ENCODE measurements around the gene ZNF512.
"Not testable (repeated sequence)": the region's sequence is repeated elsewhere in the genome, so short reads cannot be mapped to it uniquely, and the experiment has no call there.

ZNF512 gene

GRCh38 chr2:27627963-27628766 is 45.3 kb downstream of the ZNF512 start:
- peak; percentile 98 for DNase-seq
- in situ Hi-C loops (cut with HindIII; ENCODE audit: low pct_ligation_motif_present, low pct_unique_long_range_greater_than_20kb, low sequenced_read_pairs) = no loop called here

- in situ Hi-C loops (cut with HindIII; ENCODE audit: low pct_ligation_motif_present, low pct_unique_long_range_greater_than_20kb, low sequenced_read_pairs) = no loop called here
- DNase-seq = peak; percentile 98
Measured at GRCh38 chr2:27628767-27629709, 46.2 kb downstream of the ZNF512 start, which contains the start of the genes CCDC121 and GPN1. Gene CCDC121 (minus strand): TSS chr2:27629012. CDS start chr2:27627799, 1,213 bp downstream. Gene GPN1 (plus strand): TSS chr2:27629050. CDS start chr2:27629059, 9 bp downstream.

- in situ Hi-C loops (cut with HindIII; ENCODE audit: low pct_ligation_motif_present, low pct_unique_long_range_greater_than_20kb, low sequenced_read_pairs); DNase-seq: not testable (repeated sequence)
Measured at GRCh38 chr2:27630257-27630656, 47.4 kb downstream of the ZNF512 start.

- in situ Hi-C loops (cut with HindIII; ENCODE audit: low pct_ligation_motif_present, low pct_unique_long_range_greater_than_20kb, low sequenced_read_pairs) = no loop called here
- no peak for DNase-seq
Measured at GRCh38 chr2:27634291-27634690, 51.4 kb downstream of the ZNF512 start.

- DNase-seq = no peak
- in situ Hi-C loops (cut with HindIII; ENCODE audit: low pct_ligation_motif_present, low pct_unique_long_range_greater_than_20kb, low sequenced_read_pairs) = no loop called here
Measured at GRCh38 chr2:27636766-27637165, 53.9 kb downstream of the ZNF512 start.

GRCh38 chr2:27638037-27638637 is 55.3 kb downstream of the ZNF512 start:
- no peak for DNase-seq
- in situ Hi-C loops (cut with HindIII; ENCODE audit: low pct_ligation_motif_present, low pct_unique_long_range_greater_than_20kb, low sequenced_read_pairs) = no loop called here

GRCh38 chr2:27638709-27639108 is 55.9 kb downstream of the ZNF512 start:
- DNase-seq = no peak
- in situ Hi-C loops (cut with HindIII; ENCODE audit: low pct_ligation_motif_present, low pct_unique_long_range_greater_than_20kb, low sequenced_read_pairs) = no loop called here

GRCh38 chr2:27640722-27641245 is 57.9 kb downstream of the ZNF512 start:
- in situ Hi-C loops (cut with HindIII; ENCODE audit: low pct_ligation_motif_present, low pct_unique_long_range_greater_than_20kb, low sequenced_read_pairs) = no loop called here
- DNase-seq = no peak

GRCh38 chr2:27645197-27645596 is 62.4 kb downstream of the ZNF512 start:
- in situ Hi-C loops (cut with HindIII; ENCODE audit: low pct_ligation_motif_present, low pct_unique_long_range_greater_than_20kb, low sequenced_read_pairs) = no loop called here
- DNase-seq = no peak

- DNase-seq = no peak
- in situ Hi-C loops (cut with HindIII; ENCODE audit: low pct_ligation_motif_present, low pct_unique_long_range_greater_than_20kb, low sequenced_read_pairs) = no loop called here
Measured at GRCh38 chr2:27647289-27647688, 64.4 kb downstream of the ZNF512 start.

GRCh38 chr2:27647737-27648136 is 64.9 kb downstream of the ZNF512 start:
- in situ Hi-C loops (cut with HindIII; ENCODE audit: low pct_ligation_motif_present, low pct_unique_long_range_greater_than_20kb, low sequenced_read_pairs) = no loop called here
- no peak for DNase-seq

- in situ Hi-C loops (cut with HindIII; ENCODE audit: low pct_ligation_motif_present, low pct_unique_long_range_greater_than_20kb, low sequenced_read_pairs) = no loop called here
- no peak for DNase-seq
Measured at GRCh38 chr2:27651056-27651455, 68.2 kb downstream of the ZNF512 start.

GRCh38 chr2:27652341-27652740 is 69.5 kb downstream of the ZNF512 start:
- in situ Hi-C loops (cut with HindIII; ENCODE audit: low pct_ligation_motif_present, low pct_unique_long_range_greater_than_20kb, low sequenced_read_pairs) = no loop called here
- no peak for DNase-seq

GRCh38 chr2:27652790-27653189 is 69.9 kb downstream of the ZNF512 start:
- DNase-seq = no peak
- in situ Hi-C loops (cut with HindIII; ENCODE audit: low pct_ligation_motif_present, low pct_unique_long_range_greater_than_20kb, low sequenced_read_pairs) = no loop called here

- peak; percentile 86 for DNase-seq
- in situ Hi-C loops (cut with HindIII; ENCODE audit: low pct_ligation_motif_present, low pct_unique_long_range_greater_than_20kb, low sequenced_read_pairs) = no loop called here
Measured at GRCh38 chr2:27653397-27653796, 70.6 kb downstream of the ZNF512 start.

GRCh38 chr2:27655155-27655951 is 72.5 kb downstream of the ZNF512 start:
- in situ Hi-C loops (cut with HindIII; ENCODE audit: low pct_ligation_motif_present, low pct_unique_long_range_greater_than_20kb, low sequenced_read_pairs) = no loop called here
- DNase-seq = peak; percentile 35

- no peak for DNase-seq
- in situ Hi-C loops (cut with HindIII; ENCODE audit: low pct_ligation_motif_present, low pct_unique_long_range_greater_than_20kb, low sequenced_read_pairs) = no loop called here
Measured at GRCh38 chr2:27661371-27661770, 78.5 kb downstream of the ZNF512 start.

All from ACHN (cell line).